Right lobe of liver (tissue), 6 donors: ENCODE results near the gene NAP1L5. TPM values are rescaled to one million over a fixed set of nuclear protein-coding genes. Genes with fewer than 3 reads are reported as not detected.

ENCODE experiments used
- ATAC-seq, 4 donors: fragments of 200-7000 bp; cut with Tn5 transposase; one replicate each; pipeline ENCODE4 v1.9.1; 2020; ENCODE audit warnings: mild to moderate bottlenecking in 4 of 4, moderate library complexity in 4 of 4
- DNase-seq, 3 donors: peaks; one replicate each; pipeline ENCODE4 v3.0.0-alpha.2; 2020
- H3K27ac ChIP-seq, 3 donors: fragments of 200-600 bp; one replicate each; pipeline ENCODE4 v1.8.0; 2022
- H3K27me3 ChIP-seq, 2 donors: fragments of 200-600 bp; one replicate each; pipeline ENCODE4 v1.8.0; 2022
- H3K36me3 ChIP-seq, 4 donors: fragments of 200-600 bp; sonication (generic) in 1 of 4; one replicate each; pipeline versions ENCODE4 v1.5.1 to v1.8.0; 2017 to 2022; ENCODE audit warnings: control low read depth in 1 of 4
- H3K4me1 ChIP-seq, 4 donors: fragments of 200-600 bp; sonication (generic) in 1 of 4; one replicate each; pipeline versions ENCODE4 v1.5.1 to v1.8.0; 2017 to 2022; ENCODE audit warnings: control low read depth in 1 of 4
- H3K4me3 ChIP-seq, 3 donors: fragments of 200-600 bp; one replicate each; pipeline ENCODE4 v1.8.0; 2022
- H3K9me3 ChIP-seq, 4 donors: fragments of 200-600 bp; sonication (generic) in 1 of 4; one replicate each; pipeline versions ENCODE4 v1.5.1 to v1.8.0; 2017 to 2022; ENCODE audit warnings: control low read depth in 1 of 4
- CTCF ChIP-seq, 4 donors: fragments of 200-600 bp in 3 of 4; fragments of 450-650 bp in 1 of 4; IDR thresholded peaks; one replicate each; pipeline versions ENCODE4 v1.5.1 to v1.8.0; 2016 to 2022; ENCODE audit warnings: antibody characterized with exemption in 4 of 4, mild to moderate bottlenecking in 2 of 4
- POLR2A ChIP-seq: fragments of 450-650 bp; IDR thresholded peaks from one replicate; pipeline ENCODE4 v1.6.1; 2017; ENCODE audit warnings: antibody characterized with exemption, mild to moderate bottlenecking
- WGBS: methylation state at CpG from one replicate; pipeline ENCODE4 v1.1.6; 2018; ENCODE audit warnings: low coverage, low lambda C conversion rate; ENCODE audit not compliant: insufficient coverage; ENCODE audit errors: missing lambda C conversion rate; 5-methylcytosine and 5-hydroxymethylcytosine counted together
- intact Hi-C, 2 donors: fragments of 100-400 bp; cut with DNase I; formaldehyde crosslinking; loops; one replicate each; pipeline versions ENCODE4 v1.11.2 to v1.14.1; 2022
- total RNA-seq, 6 experiments: library from RNA; depleted of rRNA in 2 of 6; stranded (reverse); fragments of >200 nt in 2 of 6; fragmentation: NEBNext Ultra II Directional in 3 of 6; extraction: Animal tissue kit (Norgen Biotek cat#: 25700) in 3 of 6; gene quantifications; one replicate each; pipeline versions ENCODE4 v1.1.0 to v1.2.4, GENCODE V29; 2016 to 2023
- donor health status: DM: no; HTN: yes; CAD: no.
- donor health status: DM: no; HTN: no; CAD: no.
- donor health status: DM: no; HTN: no; CAD: no.
- donor health status: DM: no; HTN: yes; CAD: no.
- donor health status: DM: no; HTN: yes; CAD: no.

The NAP1L5 gene
- total RNA-seq, 6 experiments from 2014 or later: 1.8 to 5.7 (median 3.0) TPM

- 83% methylated on average over 3 of the region's 3 CpGs for WGBS
- intact Hi-C loops: no loop called here
- H3K4me1 ChIP-seq: no peaks in the 10 kb centered on the region
- H3K27ac ChIP-seq: no peak overlapping the region
- peak in 2 of 4 donors; percentile 40 to 56 for ATAC-seq
- peaks cover 0 to 4% (median 3%) of the 10 kb centered on the region in 4 donors for H3K36me3 ChIP-seq
- H3K9me3 ChIP-seq: no peaks in the 10 kb centered on the region
- no peak for DNase-seq
- no peak overlapping the region for H3K4me3 ChIP-seq
- TF ChIP-seq POLR2A (no peak), CTCF (IDR thresholded peaks at IDR 0.05) (no peak)
- H3K27me3 ChIP-seq: no peaks in the 10 kb centered on the region
These were observed 7.3 kb downstream of the NAP1L5 start for GRCh38 chr4:88690355-88690754.

- Histone ChIP-seq H3K4me3 (no peak overlapping the region), H3K4me1 (no peaks in the 10 kb centered on the region), H3K36me3 (peaks cover 0 to 29% (median 12%) of the 10 kb centered on the region in 4 donors), H3K27ac (no peak overlapping the region), H3K9me3 (no peaks in the 10 kb centered on the region), H3K27me3 (no peaks in the 10 kb centered on the region)
- WGBS: 96% methylated on average over 5 of the region's 5 CpGs
- DNase-seq (no peak), ATAC-seq (no peak)
- intact Hi-C loops: no loop called here
- TF ChIP-seq POLR2A (no peak), CTCF (IDR thresholded peaks at IDR 0.05) (no peak)
These were observed 16.4 kb downstream of the NAP1L5 start for GRCh38 chr4:88681209-88681608.

- no peak for DNase-seq
- Histone ChIP-seq H3K36me3 (peaks cover 0 to 23% (median 11%) of the 10 kb centered on the region in 4 donors), H3K9me3 (no peaks in the 10 kb centered on the region), H3K4me3 (no peak overlapping the region), H3K27ac (no peak overlapping the region), H3K4me1 (no peaks in the 10 kb centered on the region), H3K27me3 (no peaks in the 10 kb centered on the region)
- WGBS: 77% methylated on average over 2 of the region's 2 CpGs
- no peak for TF ChIP-seq POLR2A
- no peak for TF ChIP-seq CTCF (IDR thresholded peaks at IDR 0.05)
- no peak for ATAC-seq
- intact Hi-C loops: no loop called here
These were observed 22.1 kb downstream of the NAP1L5 start for GRCh38 chr4:88675543-88675942.

GRCh38 chr4:88674979-88675378 is 22.6 kb downstream of the NAP1L5 start:
- intact Hi-C loops: no loop called here
- H3K27me3 ChIP-seq: no peaks in the 10 kb centered on the region
- WGBS: 100% methylated on average over 2 of the region's 2 CpGs
- no peaks in the 10 kb centered on the region for H3K4me1 ChIP-seq
- H3K36me3 ChIP-seq: peaks cover 0 to 20% (median 9%) of the 10 kb centered on the region in 4 donors
- no peak for DNase-seq
- no peaks in the 10 kb centered on the region for H3K9me3 ChIP-seq
- ATAC-seq: no peak
- no peak overlapping the region for H3K27ac ChIP-seq
- TF ChIP-seq POLR2A (no peak), CTCF (IDR thresholded peaks at IDR 0.05) (no peak)
- H3K4me3 ChIP-seq: no peak overlapping the region

GRCh38 chr4:88674565-88674964 is 23.1 kb downstream of the NAP1L5 start:
- no peaks in the 10 kb centered on the region for H3K9me3 ChIP-seq
- TF ChIP-seq POLR2A (no peak), CTCF (IDR thresholded peaks at IDR 0.05) (no peak)
- no peak overlapping the region for H3K4me3 ChIP-seq
- DNase-seq (no peak), ATAC-seq (no peak)
- intact Hi-C loops: no loop called here
- H3K27ac ChIP-seq: no peak overlapping the region
- H3K36me3 ChIP-seq: peaks cover 0 to 18% (median 7%) of the 10 kb centered on the region in 4 donors
- no peaks in the 10 kb centered on the region for H3K4me1 ChIP-seq
- H3K27me3 ChIP-seq: no peaks in the 10 kb centered on the region
